Lower leg skin (tissue), 4 donors: ENCODE measurements around the gene SNAI1. TPM values are rescaled to one million over a fixed set of nuclear protein-coding genes. Genes with fewer than 3 reads are reported as not detected.
A peak's percentile ranks its signal among the peaks of the same experiment; 100 is the strongest.

Source experiments
- DNase-seq, 2 donors: peaks; one replicate each; pipeline ENCODE4 v3.0.0-alpha.2; 2019; ENCODE audit warnings: low spot score in 2 of 2
- H3K4me3 ChIP-seq: fragments of 200-600 bp; sonication (generic); 2 replicates; pipeline ENCODE4 v1.5.1; 2017; ENCODE audit warnings: mild to moderate bottlenecking, low read depth; ENCODE audit not compliant: poor library complexity, severe bottlenecking
- POLR2A ChIP-seq, 2 donors: fragments of 450-650 bp; IDR thresholded peaks; one replicate each; pipeline ENCODE4 v1.6.1; 2016 to 2017; ENCODE audit warnings: antibody characterized with exemption in 2 of 2, mild to moderate bottlenecking in 1 of 2, moderate library complexity in 1 of 2
- WGBS, 2 donors: methylation state at CpG; one replicate each; pipeline ENCODE4 v1.1.5; 2018; 5-methylcytosine and 5-hydroxymethylcytosine counted together
- intact Hi-C: fragments of 100-400 bp; cut with DNase I; formaldehyde crosslinking; loops from one replicate; pipeline ENCODE4 v1.15.0; 2023; ENCODE audit warnings: low total_unique reads
- total RNA-seq, 4 donors: library from RNA; depleted of rRNA; stranded (reverse); fragments of >200 nt; gene quantifications; one replicate each; pipeline ENCODE4 v1.1.0, GENCODE V29; 2016
- TF ChIP-seq, protein P1 (sequence below), 3 donors: fragments of 450-650 bp; IDR thresholded peaks; one replicate each; pipeline ENCODE4 v1.5.1; 2016; ENCODE audit warnings: antibody characterized with exemption in 3 of 3, mild to moderate bottlenecking in 3 of 3, moderate library complexity in 2 of 3

Gene SNAI1
- total RNA-seq, 4 donors from 2014 or later = 0.65 to 3.7 (median 1.3) TPM

DNA sequence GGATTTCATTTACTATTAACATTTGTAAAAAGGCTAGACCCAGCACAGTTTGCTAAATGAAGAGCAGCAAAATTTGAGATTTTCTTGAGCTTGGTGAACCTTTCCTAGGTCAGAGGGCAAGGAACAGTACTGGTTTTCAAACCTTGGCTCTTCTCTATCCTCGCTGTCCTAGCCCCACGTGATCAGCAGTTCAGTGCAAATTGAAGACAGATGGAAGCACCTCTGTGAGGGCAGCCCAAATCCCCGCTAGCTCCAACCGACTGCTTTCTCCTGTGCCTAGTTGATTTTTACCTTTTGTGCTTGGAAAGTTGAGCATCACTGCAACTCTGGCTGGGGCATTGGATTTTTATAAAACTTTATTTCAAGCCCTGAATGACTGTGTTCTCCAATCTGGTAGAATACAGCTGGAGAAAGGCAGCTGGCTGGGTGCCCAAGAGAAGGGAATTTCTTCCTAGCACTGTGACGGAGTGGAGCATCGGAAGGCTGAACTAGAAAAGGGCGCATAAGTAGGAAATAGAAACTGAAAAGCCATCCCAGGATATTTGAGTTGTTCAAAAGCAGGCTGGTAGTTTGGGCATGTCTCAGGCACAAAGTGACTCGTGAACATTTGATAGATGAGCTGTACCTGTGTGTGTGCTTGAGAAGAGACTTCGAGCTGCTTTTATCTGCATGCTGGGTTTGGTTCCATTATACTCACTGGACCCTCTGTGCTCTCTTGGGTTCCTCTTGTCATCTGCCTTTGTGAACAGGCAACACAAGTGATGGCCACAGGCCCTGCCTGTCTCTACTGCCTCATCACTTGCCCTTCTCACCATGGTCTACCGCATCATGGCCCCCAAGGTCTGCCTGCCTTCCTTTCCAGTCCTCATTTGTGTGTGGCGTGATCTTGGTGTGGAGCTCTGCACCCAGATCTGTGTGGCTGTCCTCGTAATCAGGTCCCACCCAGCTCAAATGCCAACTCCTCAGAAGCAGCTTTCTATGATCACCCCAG lies 44.3 kb upstream of the SNAI1 start:
- WGBS, 2 donors = 53% methylated on average over 12 of the region's 12 CpGs
- DNase-seq = peak; percentile 35 to 90

DNA sequence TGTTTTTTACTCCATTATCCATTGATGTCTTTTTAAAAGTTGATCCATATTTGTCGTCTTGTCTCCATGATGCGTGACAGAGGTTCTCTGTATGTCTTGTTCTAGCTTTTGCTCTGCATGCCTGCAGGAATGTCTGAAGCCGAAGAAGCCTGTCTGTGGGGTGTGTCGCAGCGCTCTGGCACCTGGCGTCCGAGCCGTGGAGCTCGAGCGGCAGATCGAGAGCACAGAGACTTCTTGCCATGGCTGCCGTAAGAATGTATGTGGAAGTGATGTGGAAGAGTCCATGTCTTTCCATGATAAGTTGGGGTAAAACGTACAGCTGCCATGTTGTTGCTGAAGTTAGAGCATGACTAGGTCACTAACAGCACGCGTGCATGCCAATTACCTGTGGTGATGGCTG lies 41.3 kb upstream of the SNAI1 start:
- peak in 1 of 2 donors; percentile 40 for DNase-seq
- no peak for TF ChIP-seq POLR2A (IDR thresholded peaks at IDR 0.05)
- TF ChIP-seq, protein P1, sequence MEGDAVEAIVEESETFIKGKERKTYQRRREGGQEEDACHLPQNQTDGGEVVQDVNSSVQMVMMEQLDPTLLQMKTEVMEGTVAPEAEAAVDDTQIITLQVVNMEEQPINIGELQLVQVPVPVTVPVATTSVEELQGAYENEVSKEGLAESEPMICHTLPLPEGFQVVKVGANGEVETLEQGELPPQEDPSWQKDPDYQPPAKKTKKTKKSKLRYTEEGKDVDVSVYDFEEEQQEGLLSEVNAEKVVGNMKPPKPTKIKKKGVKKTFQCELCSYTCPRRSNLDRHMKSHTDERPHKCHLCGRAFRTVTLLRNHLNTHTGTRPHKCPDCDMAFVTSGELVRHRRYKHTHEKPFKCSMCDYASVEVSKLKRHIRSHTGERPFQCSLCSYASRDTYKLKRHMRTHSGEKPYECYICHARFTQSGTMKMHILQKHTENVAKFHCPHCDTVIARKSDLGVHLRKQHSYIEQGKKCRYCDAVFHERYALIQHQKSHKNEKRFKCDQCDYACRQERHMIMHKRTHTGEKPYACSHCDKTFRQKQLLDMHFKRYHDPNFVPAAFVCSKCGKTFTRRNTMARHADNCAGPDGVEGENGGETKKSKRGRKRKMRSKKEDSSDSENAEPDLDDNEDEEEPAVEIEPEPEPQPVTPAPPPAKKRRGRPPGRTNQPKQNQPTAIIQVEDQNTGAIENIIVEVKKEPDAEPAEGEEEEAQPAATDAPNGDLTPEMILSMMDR (IDR thresholded peaks at IDR 0.05) = no peak
- 94 to 96% methylated on average over 15 of the region's 15 CpGs for WGBS, 2 donors
- intact Hi-C loops = no loop called here
- no peak overlapping the region for H3K4me3 ChIP-seq

More for the DNA sequence above, 44.3 kb upstream of the SNAI1 start:
- H3K4me3 ChIP-seq = no peak overlapping the region
- intact Hi-C loops = no loop called here
- no peak for TF ChIP-seq POLR2A (IDR thresholded peaks at IDR 0.05)
- TF ChIP-seq, protein P1 (IDR thresholded peaks at IDR 0.05) = no peak

DNA sequence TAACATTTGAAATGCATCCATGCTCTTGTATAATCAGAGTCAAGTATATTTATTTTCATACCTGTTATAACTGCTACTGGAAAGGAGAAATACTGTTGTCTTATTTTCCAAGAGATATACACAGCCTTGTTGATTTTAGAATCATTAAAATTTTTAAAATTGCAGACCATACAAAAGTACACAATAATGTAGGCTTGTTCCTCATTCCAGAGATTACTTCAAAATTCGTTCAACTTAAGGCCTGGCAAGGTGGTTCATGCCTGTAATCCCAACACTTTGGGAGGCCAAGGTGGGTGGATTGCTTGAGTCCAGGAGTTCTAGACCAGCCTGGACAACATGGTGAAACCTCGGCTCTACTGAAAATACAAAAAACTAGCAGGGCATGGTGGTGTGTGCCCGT lies 40.5 kb upstream of the SNAI1 start:
- 68 to 74% methylated on average over 3 of the region's 3 CpGs for WGBS, 2 donors
- no peak for TF ChIP-seq POLR2A (IDR thresholded peaks at IDR 0.05)
- TF ChIP-seq, protein P1 (IDR thresholded peaks at IDR 0.05) = no peak
- intact Hi-C loops = no loop called here
- no peak for DNase-seq
- no peak overlapping the region for H3K4me3 ChIP-seq

DNA sequence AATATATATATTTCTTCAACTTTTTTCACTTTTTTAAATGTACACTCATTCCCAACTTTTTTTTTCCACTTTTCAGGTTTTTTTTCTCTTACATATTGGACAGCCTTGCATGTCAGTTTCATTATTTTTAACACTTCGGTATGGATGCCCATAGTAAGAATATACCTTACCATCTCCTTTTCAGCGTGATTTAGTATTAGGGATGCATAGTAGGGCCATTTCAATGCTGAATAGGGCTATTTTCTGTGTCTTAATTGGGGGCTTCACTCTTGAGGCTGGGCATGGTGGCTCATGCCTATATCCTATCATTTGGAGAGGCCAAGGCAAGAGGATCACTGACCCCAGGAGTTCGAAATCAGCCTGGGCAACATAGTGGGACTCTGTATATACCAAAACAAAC lies 39.8 kb upstream of the SNAI1 start:
- peak in 1 of 2 donors; percentile 20 for DNase-seq
- no peak overlapping the region for H3K4me3 ChIP-seq
- 91 to 92% methylated on average over 3 of the region's 3 CpGs for WGBS, 2 donors
- TF ChIP-seq, protein P1 (IDR thresholded peaks at IDR 0.05) = no peak
- no peak for TF ChIP-seq POLR2A (IDR thresholded peaks at IDR 0.05)
- intact Hi-C loops = no loop called here

- no peak for TF ChIP-seq POLR2A (IDR thresholded peaks at IDR 0.05)
- TF ChIP-seq, protein P1 (IDR thresholded peaks at IDR 0.05) = no peak
- no peak overlapping the region for H3K4me3 ChIP-seq
- intact Hi-C loops = no loop called here
- DNase-seq = peak in 1 of 2 donors; percentile 31
- 84 to 86% methylated on average over 3 of the region's 3 CpGs for WGBS, 2 donors
These were observed 37.5 kb upstream of the SNAI1 start for GRCh38 chr20:49945306-49945700.
